Endodermal cell (in vitro differentiated cells): ENCODE data around the gene MICU1. TPM values are rescaled to one million over a fixed set of nuclear protein-coding genes. Genes with fewer than 3 reads are reported as not detected.

Experiments used
- DNase-seq: peaks from one replicate; pipeline ENCODE4 v3.0.0-alpha.2; 2017
- H3K27ac ChIP-seq: 2 replicates; pipeline ENCODE4 v1.5.1; 2013; ENCODE audit warnings: mild to moderate bottlenecking, low read depth, low read length, moderate library complexity
- H3K27me3 ChIP-seq: 2 replicates; pipeline ENCODE4 v1.6.1; 2013; ENCODE audit warnings: mild to moderate bottlenecking, low read length, moderate library complexity; ENCODE audit not compliant: insufficient read depth, control insufficient read depth, poor library complexity, severe bottlenecking
- H3K36me3 ChIP-seq: 2 replicates; pipeline ENCODE4 v1.7.0; 2013; ENCODE audit warnings: mild to moderate bottlenecking, low read length, moderate library complexity; ENCODE audit not compliant: control insufficient read depth, insufficient read depth
- H3K4me1 ChIP-seq: one replicate; pipeline ENCODE4 v1.7.0; 2013; ENCODE audit warnings: low read length; ENCODE audit not compliant: control insufficient read depth, insufficient read depth
- H3K4me3 ChIP-seq: 2 replicates; pipeline ENCODE4 v1.5.1; 2013; ENCODE audit warnings: mild to moderate bottlenecking, low read length, moderate library complexity
- H3K9ac ChIP-seq: 2 replicates; pipeline ENCODE4 v1.6.1; 2013; ENCODE audit warnings: mild to moderate bottlenecking, low read length, moderate library complexity; ENCODE audit not compliant: poor library complexity, severe bottlenecking; ENCODE audit errors: extremely low read depth
- H3K9me3 ChIP-seq: 2 replicates; pipeline ENCODE4 v1.6.1; 2013; ENCODE audit warnings: mild to moderate bottlenecking, low read length, moderate library complexity; ENCODE audit not compliant: control insufficient read depth
- H3K27ac Mint-ChIP-seq: 2 replicates; pipeline ENCODE4 v1.8.0; 2020; ENCODE audit warnings: mixed read lengths
- H3K27me3 Mint-ChIP-seq: 2 replicates; pipeline ENCODE4 v1.8.0; 2021; ENCODE audit warnings: mild to moderate bottlenecking, mixed read lengths; ENCODE audit not compliant: insufficient read depth
- H3K36me3 Mint-ChIP-seq: 2 replicates; pipeline ENCODE4 v1.8.0; 2020; ENCODE audit warnings: low read depth, mixed read lengths
- H3K4me1 Mint-ChIP-seq: 2 replicates; pipeline ENCODE4 v1.8.0; 2020; ENCODE audit warnings: mixed read lengths
- H3K4me3 Mint-ChIP-seq: 2 replicates; pipeline ENCODE4 v1.8.0; 2020; ENCODE audit warnings: mild to moderate bottlenecking, moderate library complexity, mixed read lengths
- H3K9me3 Mint-ChIP-seq: 2 replicates; pipeline ENCODE4 v1.8.0; 2020; ENCODE audit warnings: mild to moderate bottlenecking, mixed read lengths
- CTCF ChIP-seq: fragments of 200-600 bp; sonication (generic); conservative IDR thresholded peaks from 2 replicates; pipeline ENCODE4 v1.5.0; 2021; ENCODE audit warnings: antibody characterized with exemption, mild to moderate bottlenecking
- WGBS, 2 experiments: methylation state at CpG; one replicate each; pipeline versions ENCODE4 v1.1.5 to v1.1.7; 2013; ENCODE audit warnings: missing lambda C conversion rate in 2 of 2, mixed read lengths in 1 of 2; ENCODE audit not compliant: insufficient coverage in 1 of 2, insufficient read length in 1 of 2; 5-methylcytosine and 5-hydroxymethylcytosine counted together
- total RNA-seq, 2 donors: library from RNA; stranded (reverse); fragmentation: NEBNext Ultra II Directional in 1 of 2; extraction: Animal tissue kit (Norgen Biotek cat#: 25700) in 1 of 2; gene quantifications; 2 replicates in 1 of 2; 3 replicates in 1 of 2; pipeline ENCODE4 v1.2.1, GENCODE V29; 2021

The MICU1 gene
- total RNA-seq, 2 donors from 2014 or later: 41.9 to 54.9 TPM

- H3K4me3 ChIP-seq: no peak overlapping the region
Measured at GRCh38 chr10:72485701-72486100, 140.2 kb downstream of the MICU1 start.

GRCh38 chr10:72484521-72484920 is 141.4 kb downstream of the MICU1 start:
- no peak overlapping the region for H3K27ac ChIP-seq
- H3K4me3 ChIP-seq: no peak overlapping the region
- H3K9me3 ChIP-seq: no peaks in the 10 kb centered on the region
- no peak overlapping the region for H3K9ac ChIP-seq
- no peaks in the 10 kb centered on the region for H3K36me3 ChIP-seq
- 91% methylated on average over 3 of the region's 3 CpGs; no CpG with 5 or more reads in 1 of the 2 experiments for WGBS, 2 experiments
- no peaks in the 10 kb centered on the region for H3K4me1 ChIP-seq
- no peaks in the 10 kb centered on the region for H3K27me3 ChIP-seq
- Mint-ChIP-seq H3K9me3 (no peaks in the 10 kb centered on the region), H3K36me3 (no peaks in the 10 kb centered on the region), H3K4me3 (no peak overlapping the region), H3K4me1 (no peaks in the 10 kb centered on the region), H3K27me3 (no peaks in the 10 kb centered on the region), H3K27ac (no peak overlapping the region)
- DNase-seq: no peak
- no peak for TF ChIP-seq CTCF

More at GRCh38 chr10:72485701-72486100, 140.2 kb downstream of the MICU1 start:
- Mint-ChIP-seq H3K9me3 (no peaks in the 10 kb centered on the region), H3K4me1 (no peaks in the 10 kb centered on the region), H3K27ac (no peak overlapping the region), H3K36me3 (no peaks in the 10 kb centered on the region), H3K27me3 (no peaks in the 10 kb centered on the region), H3K4me3 (no peak overlapping the region)
- H3K27me3 ChIP-seq: no peaks in the 10 kb centered on the region
- no peak for TF ChIP-seq CTCF
- no peak for DNase-seq
- H3K9ac ChIP-seq: no peak overlapping the region
- 100% methylated on average over 1 of the region's 3 CpGs; no CpG with 5 or more reads in 1 of the 2 experiments for WGBS, 2 experiments
- no peaks in the 10 kb centered on the region for H3K36me3 ChIP-seq
- H3K4me1 ChIP-seq: no peaks in the 10 kb centered on the region
- no peaks in the 10 kb centered on the region for H3K9me3 ChIP-seq
- no peak overlapping the region for H3K27ac ChIP-seq

- WGBS, 2 experiments: 96% methylated on average over 5 to 6 of the region's 6 CpGs
- Mint-ChIP-seq H3K36me3 (no peaks in the 10 kb centered on the region), H3K4me1 (no peaks in the 10 kb centered on the region), H3K27me3 (no peaks in the 10 kb centered on the region), H3K9me3 (no peaks in the 10 kb centered on the region), H3K27ac (no peak overlapping the region), H3K4me3 (no peak overlapping the region)
- no peak overlapping the region for H3K4me3 ChIP-seq
- no peak for DNase-seq
- no peaks in the 10 kb centered on the region for H3K36me3 ChIP-seq
- no peaks in the 10 kb centered on the region for H3K27me3 ChIP-seq
- no peaks in the 10 kb centered on the region for H3K4me1 ChIP-seq
- no peak for TF ChIP-seq CTCF
- H3K9ac ChIP-seq: no peak overlapping the region
- H3K9me3 ChIP-seq: no peaks in the 10 kb centered on the region
- no peak overlapping the region for H3K27ac ChIP-seq
Measured at GRCh38 chr10:72483471-72483870, 142.4 kb downstream of the MICU1 start.
